ENCODE results near the gene ALG1L2.
"Not testable (repeated sequence)": the region's sequence is repeated elsewhere in the genome, so short reads cannot be mapped to it uniquely, and the experiment has no call there.

The ALG1L2 gene

DNA sequence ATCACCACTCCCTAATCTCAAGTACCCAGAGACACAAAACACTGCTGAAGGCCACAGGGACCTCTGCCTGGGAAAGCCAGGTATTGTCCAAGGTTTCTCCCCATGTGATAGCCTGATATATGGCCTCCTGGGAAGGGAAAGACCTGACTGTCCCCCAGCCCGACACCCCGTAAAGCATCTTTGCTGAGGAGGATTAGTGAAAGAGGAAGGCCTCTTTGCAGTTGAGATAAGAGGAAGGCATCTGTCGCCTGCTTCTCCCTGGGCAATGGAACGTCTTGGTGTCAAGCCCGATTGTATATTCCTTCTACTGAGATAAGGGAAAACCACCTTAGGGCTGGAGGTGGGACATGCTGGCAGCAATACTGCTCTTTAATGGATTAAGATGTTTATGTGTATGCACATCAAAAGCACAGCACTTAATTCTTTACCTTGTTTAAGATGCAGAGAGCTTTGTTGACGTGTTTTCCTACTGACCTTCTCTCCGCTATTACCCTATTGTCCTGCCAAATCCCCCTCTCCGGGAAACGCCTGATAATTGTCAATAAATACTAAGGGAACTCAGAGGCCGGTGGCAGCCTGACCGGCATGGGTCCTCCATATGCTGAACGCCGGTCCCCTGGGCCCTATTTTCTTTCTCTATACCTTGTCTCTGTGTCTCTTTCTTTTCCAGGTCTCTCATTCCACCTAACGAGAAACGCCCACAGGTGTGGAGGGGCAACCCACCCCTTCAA lies 23.9 kb upstream of the ALG1L2 start:
- H3K4me2 ChIP-seq (ENCODE audit: low read length, poor library complexity, severe bottlenecking); H3K27me3 ChIP-seq (ENCODE audit: control insufficient read depth in 1 of 2, insufficient read depth in 1 of 2, low read length in 2 of 2); H3K14ac ChIP-seq (ENCODE audit: low read length in 2 of 2); H4K8ac ChIP-seq (ENCODE audit: low read length); H3K9me3 ChIP-seq (ENCODE audit: control insufficient read depth, low read length); H3K79me1 ChIP-seq (replicated peaks; ENCODE audit: low read length, poor library complexity, severe bottlenecking); H2AFZ ChIP-seq (ENCODE audit: low read depth, low read length); H3K27ac ChIP-seq (ENCODE audit: low read length, poor library complexity, severe bottlenecking); DNase-seq; H3K4ac ChIP-seq (ENCODE audit: low read depth in 1 of 2, low read length in 2 of 2); H3K4me3 ChIP-seq (ENCODE audit: insufficient read depth in 1 of 2, low read depth in 1 of 2, low read length in 2 of 2); H3K36me3 ChIP-seq (ENCODE audit: control insufficient read depth in 1 of 2, insufficient read depth in 2 of 2, low read depth in 1 of 2, low read length in 2 of 2); H3K4me1 ChIP-seq (ENCODE audit: control insufficient read depth, insufficient read depth, low read depth, low read length); H2BK5ac ChIP-seq (ENCODE audit: low read depth, low read length, poor library complexity, severe bottlenecking); H2BK15ac ChIP-seq (ENCODE audit: low read depth, poor library complexity, severe bottlenecking); H3K9ac ChIP-seq (ENCODE audit: low read length); H4K91ac ChIP-seq (ENCODE audit: low read length); H3K23ac ChIP-seq (ENCODE audit: low read length in 2 of 2); H3K18ac ChIP-seq (ENCODE audit: low read depth in 1 of 2, low read length in 2 of 2); H2AK5ac ChIP-seq (ENCODE audit: low read length, severe bottlenecking); H2BK12ac ChIP-seq (ENCODE audit: low read length in 2 of 2); H2BK120ac ChIP-seq (ENCODE audit: low read depth, low read length): not testable (repeated sequence)
- 26% methylated on average over 11 of the region's 15 CpGs for WGBS

- not testable (repeated sequence) for H2BK15ac ChIP-seq (ENCODE audit: low read depth, poor library complexity, severe bottlenecking); H4K91ac ChIP-seq (ENCODE audit: low read length); H4K8ac ChIP-seq (ENCODE audit: low read length); H2BK120ac ChIP-seq (ENCODE audit: low read depth, low read length); DNase-seq; H3K9me3 ChIP-seq (ENCODE audit: control insufficient read depth, low read length); H3K4me1 ChIP-seq (ENCODE audit: control insufficient read depth, insufficient read depth, low read depth, low read length); H2BK12ac ChIP-seq (ENCODE audit: low read length in 2 of 2); H3K4me2 ChIP-seq (ENCODE audit: low read length, poor library complexity, severe bottlenecking); H3K4ac ChIP-seq (ENCODE audit: low read depth in 1 of 2, low read length in 2 of 2); H3K18ac ChIP-seq (ENCODE audit: low read depth in 1 of 2, low read length in 2 of 2); H2AK5ac ChIP-seq (ENCODE audit: low read length, severe bottlenecking); H2BK5ac ChIP-seq (ENCODE audit: low read depth, low read length, poor library complexity, severe bottlenecking); H3K14ac ChIP-seq (ENCODE audit: low read length in 2 of 2); H3K27me3 ChIP-seq (ENCODE audit: control insufficient read depth in 1 of 2, insufficient read depth in 1 of 2, low read length in 2 of 2); H3K23ac ChIP-seq (ENCODE audit: low read length in 2 of 2); H3K27ac ChIP-seq (ENCODE audit: low read length, poor library complexity, severe bottlenecking); H2AFZ ChIP-seq (ENCODE audit: low read depth, low read length); H3K9ac ChIP-seq (ENCODE audit: low read length); H3K4me3 ChIP-seq (ENCODE audit: insufficient read depth in 1 of 2, low read depth in 1 of 2, low read length in 2 of 2); H3K79me1 ChIP-seq (replicated peaks; ENCODE audit: low read length, poor library complexity, severe bottlenecking); H3K36me3 ChIP-seq (ENCODE audit: control insufficient read depth in 1 of 2, insufficient read depth in 2 of 2, low read depth in 1 of 2, low read length in 2 of 2)
- WGBS: no CpG with 5 or more reads among the region's 4 CpGs
Observed at GRCh38 chr3:130058267-130058657, 23.4 kb upstream of the ALG1L2 start.

- H2AK5ac ChIP-seq (ENCODE audit: low read length, severe bottlenecking); H3K79me1 ChIP-seq (replicated peaks; ENCODE audit: low read length, poor library complexity, severe bottlenecking); H2BK12ac ChIP-seq (ENCODE audit: low read length in 2 of 2); H3K27me3 ChIP-seq (ENCODE audit: control insufficient read depth in 1 of 2, insufficient read depth in 1 of 2, low read length in 2 of 2); H2BK5ac ChIP-seq (ENCODE audit: low read depth, low read length, poor library complexity, severe bottlenecking); H3K9ac ChIP-seq (ENCODE audit: low read length); H3K4me2 ChIP-seq (ENCODE audit: low read length, poor library complexity, severe bottlenecking); H3K18ac ChIP-seq (ENCODE audit: low read depth in 1 of 2, low read length in 2 of 2); H4K91ac ChIP-seq (ENCODE audit: low read length); H3K23ac ChIP-seq (ENCODE audit: low read length in 2 of 2); H3K9me3 ChIP-seq (ENCODE audit: control insufficient read depth, low read length); H3K4me3 ChIP-seq (ENCODE audit: insufficient read depth in 1 of 2, low read depth in 1 of 2, low read length in 2 of 2); DNase-seq; H2BK15ac ChIP-seq (ENCODE audit: low read depth, poor library complexity, severe bottlenecking); H4K8ac ChIP-seq (ENCODE audit: low read length); H3K27ac ChIP-seq (ENCODE audit: low read length, poor library complexity, severe bottlenecking); H3K4ac ChIP-seq (ENCODE audit: low read depth in 1 of 2, low read length in 2 of 2); H3K4me1 ChIP-seq (ENCODE audit: control insufficient read depth, insufficient read depth, low read depth, low read length); H2AFZ ChIP-seq (ENCODE audit: low read depth, low read length); H3K14ac ChIP-seq (ENCODE audit: low read length in 2 of 2); H2BK120ac ChIP-seq (ENCODE audit: low read depth, low read length); H3K36me3 ChIP-seq (ENCODE audit: control insufficient read depth in 1 of 2, insufficient read depth in 2 of 2, low read depth in 1 of 2, low read length in 2 of 2): not testable (repeated sequence)
- WGBS: 29% methylated on average over 1 of the region's 6 CpGs
Observed at GRCh38 chr3:130058716-130059115, 22.9 kb upstream of the ALG1L2 start.

GRCh38 chr3:130059162-130059561 lies 22.5 kb upstream of the ALG1L2 start:
- DNase-seq; H3K4ac ChIP-seq (ENCODE audit: low read depth in 1 of 2, low read length in 2 of 2); H3K79me1 ChIP-seq (replicated peaks; ENCODE audit: low read length, poor library complexity, severe bottlenecking); H3K4me1 ChIP-seq (ENCODE audit: control insufficient read depth, insufficient read depth, low read depth, low read length); H2BK120ac ChIP-seq (ENCODE audit: low read depth, low read length); H3K9ac ChIP-seq (ENCODE audit: low read length); H3K4me3 ChIP-seq (ENCODE audit: insufficient read depth in 1 of 2, low read depth in 1 of 2, low read length in 2 of 2); H3K14ac ChIP-seq (ENCODE audit: low read length in 2 of 2); H3K27ac ChIP-seq (ENCODE audit: low read length, poor library complexity, severe bottlenecking); H3K23ac ChIP-seq (ENCODE audit: low read length in 2 of 2); H3K4me2 ChIP-seq (ENCODE audit: low read length, poor library complexity, severe bottlenecking); H2AK5ac ChIP-seq (ENCODE audit: low read length, severe bottlenecking); H2BK5ac ChIP-seq (ENCODE audit: low read depth, low read length, poor library complexity, severe bottlenecking); H2BK15ac ChIP-seq (ENCODE audit: low read depth, poor library complexity, severe bottlenecking); H4K91ac ChIP-seq (ENCODE audit: low read length); H3K9me3 ChIP-seq (ENCODE audit: control insufficient read depth, low read length); H4K8ac ChIP-seq (ENCODE audit: low read length); H3K18ac ChIP-seq (ENCODE audit: low read depth in 1 of 2, low read length in 2 of 2); H2BK12ac ChIP-seq (ENCODE audit: low read length in 2 of 2); H2AFZ ChIP-seq (ENCODE audit: low read depth, low read length); H3K36me3 ChIP-seq (ENCODE audit: control insufficient read depth in 1 of 2, insufficient read depth in 2 of 2, low read depth in 1 of 2, low read length in 2 of 2); H3K27me3 ChIP-seq (ENCODE audit: control insufficient read depth in 1 of 2, insufficient read depth in 1 of 2, low read length in 2 of 2): not testable (repeated sequence)
- 58% methylated on average over 1 of the region's 1 CpG for WGBS

Data from mesenchymal stem cell (in vitro differentiated cells and primary cell).